ENCODE measurements around the gene AHDC1.

AHDC1 gene

DNA sequence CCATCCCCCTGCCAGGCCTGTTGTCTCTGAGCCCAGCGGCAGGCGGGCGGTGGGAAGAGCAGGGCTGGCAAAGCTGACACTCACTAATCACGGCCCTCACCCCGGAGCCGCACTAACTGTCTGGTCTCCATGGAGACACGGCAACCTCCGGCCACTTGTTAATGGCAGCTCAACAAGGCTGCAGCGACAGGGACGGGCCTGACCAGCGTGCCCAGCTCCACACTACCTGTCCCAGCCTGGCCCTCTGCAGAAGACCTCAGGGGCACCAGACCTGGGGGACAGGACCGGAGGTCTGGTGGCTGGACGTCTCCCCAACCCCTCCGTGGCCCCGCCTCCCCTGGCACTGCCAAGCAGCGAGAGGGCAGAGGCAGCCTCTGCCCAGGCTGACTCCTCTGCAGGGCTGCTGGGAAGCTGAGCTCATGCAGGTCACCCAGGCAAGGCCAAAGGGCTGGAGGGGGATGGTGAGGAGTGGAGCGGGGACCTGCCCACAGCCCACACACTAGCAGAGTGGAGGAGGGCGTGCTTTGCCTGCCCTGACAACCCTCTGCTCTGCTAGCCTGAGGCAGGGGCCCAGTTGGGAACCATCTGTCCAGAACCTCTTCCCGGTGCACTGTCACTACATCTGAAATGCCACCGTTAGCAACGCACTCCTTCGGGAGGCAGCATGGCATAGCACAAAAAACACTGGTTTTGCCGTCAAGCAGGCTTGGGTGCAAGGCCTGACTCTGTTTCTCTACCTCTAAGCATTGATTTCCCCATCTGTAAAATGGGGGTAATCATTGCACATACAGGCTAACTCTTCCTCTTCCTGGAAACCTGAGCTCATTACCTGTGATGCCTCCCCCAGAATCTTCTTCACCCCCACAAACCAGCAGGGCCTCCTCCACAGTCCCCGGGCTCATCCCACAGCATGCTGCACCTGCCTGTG is 84.3 kb downstream of the AHDC1 start:
- TF ChIP-seq GATA2 (IDR thresholded peaks at IDR 0.05; ENCODE audit: low read depth, low read length): no peak
- no peak for TF ChIP-seq GATA3 (IDR thresholded peaks at IDR 0.05; ENCODE audit: low read depth, low read length)

DNA sequence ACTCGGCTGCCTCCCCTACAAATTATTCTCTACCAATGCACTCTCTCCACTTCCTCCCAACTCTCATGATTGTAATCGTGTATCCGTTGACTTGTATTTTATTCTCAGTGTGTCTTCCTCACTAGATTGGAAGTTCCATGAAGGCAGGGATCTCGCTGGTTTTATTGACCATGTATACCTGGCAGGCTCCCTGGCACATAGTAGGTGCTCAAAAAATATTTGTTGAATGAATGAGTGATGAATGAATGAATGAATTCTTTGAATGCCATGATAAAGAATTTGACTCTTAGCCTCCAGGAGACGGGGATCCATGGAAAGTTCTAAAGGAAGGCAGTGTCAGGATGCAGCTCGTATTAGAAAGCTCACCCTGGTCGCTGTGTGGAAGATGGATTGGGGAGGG is 85.1 kb downstream of the AHDC1 start:
- TF ChIP-seq GATA3 (IDR thresholded peaks at IDR 0.05; ENCODE audit: low read depth, low read length) (no peak), GATA2 (IDR thresholded peaks at IDR 0.05; ENCODE audit: low read depth, low read length) (no peak)

DNA sequence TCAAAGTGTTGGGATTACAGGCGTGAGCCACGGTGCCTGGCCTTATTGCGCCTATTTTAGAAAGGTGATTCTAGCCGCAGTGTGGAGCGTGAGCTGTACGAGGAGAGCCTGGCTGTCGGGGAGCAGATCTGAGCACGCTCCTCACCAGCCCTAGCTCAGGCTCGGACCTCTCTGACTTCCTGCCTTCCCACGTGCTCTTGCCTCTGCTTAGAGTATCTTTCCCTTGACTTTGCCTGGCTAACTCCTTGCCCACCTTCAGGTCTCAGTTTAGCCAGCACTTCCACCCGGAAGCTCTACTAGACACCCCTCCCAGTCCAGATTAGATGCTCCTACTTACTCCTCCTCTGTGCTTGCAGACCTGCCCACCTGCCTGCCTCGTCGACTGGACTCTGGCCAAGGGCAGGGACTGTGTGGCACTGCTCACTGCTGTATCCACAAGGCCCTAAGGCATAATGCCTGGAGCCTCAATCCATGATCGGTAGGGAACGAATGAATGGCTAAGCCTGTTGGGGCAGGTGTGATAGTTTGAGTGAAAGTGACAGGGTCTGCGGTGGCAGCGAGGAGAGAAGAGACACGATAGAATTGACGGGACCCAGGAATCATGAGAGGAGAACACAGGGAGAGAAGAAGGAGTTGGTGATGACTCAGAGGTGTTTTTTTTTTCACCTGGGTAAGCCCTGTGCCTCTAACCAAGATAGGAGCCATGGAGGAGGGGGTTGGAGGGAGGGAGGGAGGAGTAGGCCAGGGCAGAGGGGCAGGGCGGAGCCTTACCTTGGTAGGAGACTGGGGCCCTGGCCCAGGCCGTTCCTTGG is 85.8 kb downstream of the AHDC1 start:
- TF ChIP-seq GATA2 (IDR thresholded peaks at IDR 0.05; ENCODE audit: low read depth, low read length): no peak
- TF ChIP-seq GATA3 (IDR thresholded peaks at IDR 0.05; ENCODE audit: low read depth, low read length): no peak

DNA sequence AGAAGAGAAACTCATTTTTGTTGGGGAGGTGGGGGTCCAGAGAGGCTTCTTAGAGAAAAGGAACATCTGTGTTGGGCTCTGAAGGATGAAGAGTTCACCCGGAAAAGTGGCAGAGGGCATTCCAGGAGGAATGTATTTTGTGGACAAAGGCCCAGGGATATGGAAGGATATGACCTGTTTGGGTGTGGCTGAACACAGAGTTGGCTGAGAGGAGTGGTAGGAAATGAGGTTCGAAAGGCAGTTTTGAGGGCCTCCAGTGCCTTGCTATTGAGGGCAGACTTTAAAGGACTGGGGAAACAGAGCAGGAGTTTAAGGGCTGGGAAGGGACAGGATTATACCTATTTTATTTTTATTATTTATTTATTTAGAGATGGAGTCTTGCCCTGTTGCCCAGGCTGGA is 86.6 kb downstream of the AHDC1 start:
- TF ChIP-seq GATA3 (IDR thresholded peaks at IDR 0.05; ENCODE audit: low read depth, low read length) (no peak), GATA2 (IDR thresholded peaks at IDR 0.05; ENCODE audit: low read depth, low read length) (no peak)

DNA sequence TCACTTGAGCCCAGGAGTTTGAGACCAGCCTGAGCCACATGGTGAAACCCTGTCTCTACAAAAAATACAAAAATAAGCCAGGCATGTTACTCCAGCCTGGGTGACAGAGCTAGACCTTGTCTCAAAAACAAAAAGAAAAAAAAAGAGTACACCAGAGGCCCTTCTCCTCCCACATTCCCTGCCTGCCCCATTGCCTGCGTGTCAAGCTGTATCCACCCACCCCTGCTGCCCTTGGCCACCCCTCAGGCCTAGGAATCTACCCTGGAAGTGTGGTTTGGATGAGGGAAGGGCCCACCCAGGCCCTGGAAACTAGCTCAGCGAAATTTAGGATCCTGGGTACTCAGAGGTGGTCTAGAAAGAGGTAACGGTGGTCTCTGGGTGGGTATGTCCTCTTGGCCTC is 88.3 kb downstream of the AHDC1 start:
- TF ChIP-seq GATA3 (IDR thresholded peaks at IDR 0.05; ENCODE audit: low read depth, low read length): no peak
- TF ChIP-seq GATA2 (IDR thresholded peaks at IDR 0.05; ENCODE audit: low read depth, low read length): no peak

DNA sequence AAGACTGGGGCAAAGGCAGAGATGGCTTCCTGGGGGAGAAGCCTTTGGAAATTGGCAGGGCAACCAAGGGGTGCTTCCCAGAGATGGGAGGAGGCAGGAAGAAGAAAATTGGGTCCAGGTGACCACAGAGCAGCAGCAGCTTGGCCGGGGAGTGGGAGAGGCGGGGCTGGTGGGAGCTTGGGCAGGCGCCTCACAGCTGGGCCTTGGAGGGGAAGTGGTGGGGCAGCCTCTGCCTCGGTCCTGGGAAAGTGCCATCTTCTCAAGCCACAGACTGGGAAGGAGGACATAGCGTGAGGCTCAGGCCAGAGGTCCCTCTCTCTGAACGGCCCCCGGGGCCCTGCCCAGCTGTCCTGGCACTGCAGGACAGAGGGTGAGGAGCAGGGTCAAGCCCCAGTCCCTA is 90.0 kb downstream of the AHDC1 start:
- TF ChIP-seq GATA2 (IDR thresholded peaks at IDR 0.05; ENCODE audit: low read depth, low read length) (no peak), GATA3 (IDR thresholded peaks at IDR 0.05; ENCODE audit: low read depth, low read length) (no peak)

DNA sequence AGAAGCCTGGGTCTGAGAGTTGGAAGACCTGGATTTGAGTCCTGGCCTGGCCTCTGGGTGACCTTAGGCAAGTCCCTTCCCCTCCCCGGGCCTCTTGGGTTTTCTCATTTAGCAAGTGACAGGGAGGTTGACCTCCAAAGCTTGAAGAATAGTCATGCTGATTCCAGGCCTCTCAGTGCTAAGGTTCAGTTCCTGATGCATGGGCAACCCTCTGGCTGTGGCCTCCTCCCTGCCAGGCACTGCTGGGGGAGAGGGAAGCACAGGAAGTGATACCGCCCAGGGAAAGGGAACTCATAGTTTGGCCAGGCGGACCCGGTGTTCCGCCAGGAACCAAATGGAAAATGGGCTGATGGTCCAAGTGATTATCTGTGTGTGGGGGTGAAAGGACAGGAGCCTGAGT is 90.4 kb downstream of the AHDC1 start:
- no peak for TF ChIP-seq GATA2 (IDR thresholded peaks at IDR 0.05; ENCODE audit: low read depth, low read length)
- no peak for TF ChIP-seq GATA3 (IDR thresholded peaks at IDR 0.05; ENCODE audit: low read depth, low read length)

DNA sequence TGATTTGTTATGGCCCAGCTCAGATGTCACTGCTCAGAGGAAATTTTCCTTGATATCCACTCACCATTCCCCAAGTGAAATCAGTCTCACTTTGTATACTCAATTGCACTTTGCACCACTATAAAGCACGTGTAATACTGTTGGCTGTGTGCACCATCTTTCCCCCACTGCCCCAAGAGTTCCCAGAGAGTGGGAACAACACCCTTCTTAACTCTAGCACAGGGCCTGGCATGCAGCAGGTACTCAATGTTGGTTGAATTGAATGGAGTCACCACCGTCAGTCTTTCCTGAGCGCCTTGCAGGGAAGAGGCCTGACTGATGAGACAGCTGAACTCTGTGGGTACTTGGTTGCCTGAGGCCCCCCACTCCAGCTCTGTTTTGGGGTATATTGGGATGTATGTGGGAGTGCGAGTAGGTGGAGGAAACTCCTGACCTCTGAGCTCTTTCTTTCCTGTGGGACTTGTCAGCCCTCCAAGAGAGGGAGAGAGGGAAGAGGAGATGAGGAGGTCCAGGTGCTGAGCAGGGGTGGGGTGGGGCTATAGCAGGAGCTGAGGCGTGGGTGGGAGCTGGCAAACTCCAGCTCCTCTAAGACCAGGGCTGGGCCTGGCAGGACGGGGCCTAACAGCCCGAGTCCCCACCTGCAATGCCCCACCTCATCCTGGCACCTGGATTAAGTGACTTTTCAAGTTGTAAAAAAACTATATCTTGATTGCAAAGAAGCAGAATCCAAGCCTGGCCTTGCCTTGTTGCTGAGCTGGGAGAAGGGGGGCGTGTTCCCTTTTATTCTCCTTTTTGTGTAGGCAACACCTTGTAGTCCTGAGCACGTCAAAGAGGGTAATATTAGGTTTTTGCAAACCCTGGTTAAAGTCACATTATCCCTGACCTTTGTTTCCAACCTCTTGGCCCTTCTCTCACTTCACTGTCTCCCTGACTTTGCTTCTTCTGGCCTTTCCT is 94.5 kb downstream of the AHDC1 start:
- TF ChIP-seq GATA3 (IDR thresholded peaks at IDR 0.05; ENCODE audit: low read depth, low read length) (no peak), GATA2 (IDR thresholded peaks at IDR 0.05; ENCODE audit: low read depth, low read length) (no peak)

DNA sequence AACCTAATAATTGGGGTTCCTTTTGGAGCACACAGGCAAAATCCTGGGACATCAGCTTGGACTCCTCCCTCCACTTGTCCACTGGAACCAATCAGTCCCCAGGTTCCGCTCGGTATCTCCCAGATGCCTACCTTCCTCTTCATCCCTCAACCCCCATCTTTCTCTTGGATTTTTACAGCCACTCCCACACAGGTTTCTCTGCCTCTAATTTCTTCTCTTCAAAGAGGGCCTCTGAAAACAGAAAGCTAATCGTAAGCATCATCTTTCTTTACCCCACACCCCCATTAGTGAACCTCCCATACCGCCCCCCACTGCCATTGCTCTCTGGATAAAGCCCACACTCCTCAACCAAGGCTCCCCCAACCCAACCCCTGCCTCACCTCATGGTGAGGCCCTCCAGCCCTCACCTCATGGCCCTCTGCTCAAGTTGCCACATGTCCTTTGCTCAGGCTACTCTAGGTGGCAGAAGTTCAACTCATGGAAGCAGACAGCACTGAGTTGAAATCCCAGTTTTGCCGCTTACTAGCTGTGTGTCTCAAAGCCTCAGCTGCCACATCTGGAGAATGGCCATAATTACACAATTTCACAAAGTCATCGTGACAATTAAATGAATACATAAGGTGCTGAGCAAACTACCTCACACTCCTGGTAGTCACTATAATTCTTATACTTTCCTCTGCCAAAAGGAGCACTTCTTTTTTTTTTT is 95.8 kb downstream of the AHDC1 start:
- TF ChIP-seq GATA3 (IDR thresholded peaks at IDR 0.05; ENCODE audit: low read depth, low read length) (no peak), GATA2 (IDR thresholded peaks at IDR 0.05; ENCODE audit: low read depth, low read length) (no peak)

DNA sequence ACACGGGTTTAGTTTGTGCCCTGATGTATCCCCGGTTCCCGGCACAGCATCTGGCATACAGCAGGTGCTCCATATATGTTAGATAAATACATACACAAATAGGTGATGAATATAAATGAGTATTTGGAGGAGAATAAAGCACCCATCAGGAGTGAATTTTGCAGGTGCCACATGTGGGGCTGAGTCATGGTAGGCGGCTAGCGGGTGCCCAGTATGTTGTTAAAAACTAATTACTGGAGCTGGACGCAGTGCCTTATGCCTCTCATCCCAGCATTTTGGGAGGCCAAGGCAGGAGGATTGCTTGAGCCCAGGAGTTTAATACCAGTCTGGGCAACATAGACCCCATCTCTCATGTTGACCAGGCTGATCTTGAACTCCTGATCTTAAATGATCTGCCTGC is 97.2 kb downstream of the AHDC1 start:
- TF ChIP-seq GATA3 (IDR thresholded peaks at IDR 0.05; ENCODE audit: low read depth, low read length): no peak

DNA sequence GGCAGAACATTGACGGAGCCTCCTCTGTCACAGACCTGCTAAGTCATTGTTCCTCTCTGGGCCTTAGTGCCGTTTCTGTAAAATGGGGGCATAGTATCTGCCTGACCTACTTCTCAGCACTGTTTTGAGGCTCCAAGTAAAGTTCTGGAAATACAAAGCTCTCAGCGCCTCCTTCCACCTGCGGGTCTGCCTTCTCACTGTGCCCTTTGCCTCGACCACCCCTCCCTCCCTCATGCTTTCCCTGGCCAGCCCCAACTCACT is 98.6 kb downstream of the AHDC1 start:
- TF ChIP-seq GATA3 (IDR thresholded peaks at IDR 0.05; ENCODE audit: low read depth, low read length): no peak
- TF ChIP-seq GATA2 (IDR thresholded peaks at IDR 0.05; ENCODE audit: low read depth, low read length): no peak

DNA sequence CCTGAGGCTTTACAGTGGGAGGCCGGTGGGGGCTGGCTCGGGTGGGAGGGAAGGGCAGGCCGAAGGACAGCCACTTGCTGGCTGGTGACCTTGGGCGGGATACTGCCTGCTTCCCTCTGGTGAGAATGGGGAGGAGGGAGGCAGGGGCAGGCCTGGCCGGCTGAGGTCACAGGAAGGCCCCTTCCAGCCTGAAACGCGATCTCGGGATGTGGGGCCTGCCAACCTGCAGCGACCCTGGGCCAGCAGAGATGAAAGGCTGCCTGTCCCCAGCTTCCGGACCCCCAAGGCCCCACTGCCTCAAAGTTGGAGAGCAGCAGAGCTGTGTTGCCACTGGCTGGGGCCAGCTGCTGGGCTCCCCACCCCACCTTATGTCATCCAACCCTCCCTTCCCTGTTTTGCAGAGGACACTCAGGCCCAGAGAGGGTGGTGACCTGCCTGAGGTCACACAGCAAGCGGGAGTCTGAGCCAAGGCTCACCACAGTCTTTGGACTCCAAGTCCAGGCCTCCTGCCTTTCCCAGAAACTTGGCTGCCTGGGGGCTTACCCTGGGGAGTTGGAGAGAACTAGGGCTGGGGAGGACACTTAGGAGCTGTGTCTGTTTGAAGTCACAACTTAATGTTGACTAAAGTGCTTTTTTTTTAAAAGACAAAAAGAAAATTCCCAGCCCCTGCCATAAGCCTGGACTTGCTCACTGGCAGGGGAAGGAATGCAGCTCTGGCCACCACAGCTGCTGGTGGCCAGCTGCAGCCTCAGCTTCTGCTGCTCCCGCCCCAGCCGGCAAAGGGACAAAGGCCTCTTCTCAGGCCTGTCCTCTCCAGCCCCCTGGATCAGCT is 99.1 kb downstream of the AHDC1 start:
- no peak for TF ChIP-seq GATA3 (IDR thresholded peaks at IDR 0.05; ENCODE audit: low read depth, low read length)
- no peak for TF ChIP-seq GATA2 (IDR thresholded peaks at IDR 0.05; ENCODE audit: low read depth, low read length)
